ENCODE results near the gene MAD1L1. TPM values are rescaled to one million over a fixed set of nuclear protein-coding genes. Genes with fewer than 3 reads are reported as not detected.

Gene MAD1L1
- total RNA-seq, 1 donor from 2014 or later = 32.7 TPM

GRCh38 chr7:1854866-1855724 is 377.6 kb downstream of the MAD1L1 start:
- Mint-ChIP-seq H3K27ac (ENCODE audit: unreplicated experiment) (no peak overlapping the region), H3K9me3 (ENCODE audit: unreplicated experiment) (no peaks in the 10 kb centered on the region), H3K36me3 (ENCODE audit: unreplicated experiment) (no peaks in the 10 kb centered on the region), H3K4me3 (ENCODE audit: unreplicated experiment) (no peak overlapping the region), H3K27me3 (ENCODE audit: unreplicated experiment) (no peaks in the 10 kb centered on the region), H3K4me1 (ENCODE audit: unreplicated experiment) (no peaks in the 10 kb centered on the region)
- TF ChIP-seq CTCF (IDR thresholded peaks at IDR 0.05) = no peak
- no peak for DNase-seq (ENCODE audit: extremely low spot score, unreplicated experiment)

GRCh38 chr7:1853986-1854865 is 378.5 kb downstream of the MAD1L1 start:
- Mint-ChIP-seq H3K27ac (ENCODE audit: unreplicated experiment) (no peak overlapping the region), H3K9me3 (ENCODE audit: unreplicated experiment) (no peaks in the 10 kb centered on the region), H3K36me3 (ENCODE audit: unreplicated experiment) (no peaks in the 10 kb centered on the region), H3K4me3 (ENCODE audit: unreplicated experiment) (no peak overlapping the region), H3K4me1 (ENCODE audit: unreplicated experiment) (no peaks in the 10 kb centered on the region), H3K27me3 (ENCODE audit: unreplicated experiment) (no peaks in the 10 kb centered on the region)
- DNase-seq (ENCODE audit: extremely low spot score, unreplicated experiment) = no peak
- TF ChIP-seq CTCF (IDR thresholded peaks at IDR 0.05) = no peak

- DNase-seq (ENCODE audit: extremely low spot score, unreplicated experiment) = no peak
- Mint-ChIP-seq H3K4me1 (ENCODE audit: unreplicated experiment) (no peaks in the 10 kb centered on the region), H3K4me3 (ENCODE audit: unreplicated experiment) (no peak overlapping the region), H3K36me3 (ENCODE audit: unreplicated experiment) (no peaks in the 10 kb centered on the region), H3K27me3 (ENCODE audit: unreplicated experiment) (no peaks in the 10 kb centered on the region), H3K27ac (ENCODE audit: unreplicated experiment) (no peak overlapping the region), H3K9me3 (ENCODE audit: unreplicated experiment) (no peaks in the 10 kb centered on the region)
- TF ChIP-seq CTCF (IDR thresholded peaks at IDR 0.05) = no peak
Measured at GRCh38 chr7:1853431-1853985, 379.2 kb downstream of the MAD1L1 start.

GRCh38 chr7:1852517-1853430 is 380.0 kb downstream of the MAD1L1 start:
- Mint-ChIP-seq H3K4me3 (ENCODE audit: unreplicated experiment) (no peak overlapping the region), H3K27ac (ENCODE audit: unreplicated experiment) (no peak overlapping the region), H3K9me3 (ENCODE audit: unreplicated experiment) (no peaks in the 10 kb centered on the region), H3K36me3 (ENCODE audit: unreplicated experiment) (no peaks in the 10 kb centered on the region), H3K27me3 (ENCODE audit: unreplicated experiment) (no peaks in the 10 kb centered on the region), H3K4me1 (ENCODE audit: unreplicated experiment) (no peaks in the 10 kb centered on the region)
- DNase-seq (ENCODE audit: extremely low spot score, unreplicated experiment) = no peak
- TF ChIP-seq CTCF (IDR thresholded peaks at IDR 0.05) = no peak

Measured in osteocyte (in vitro differentiated cells).